Measurements from ENCODE around the gene CNTN5. TPM values are rescaled to one million over a fixed set of nuclear protein-coding genes. Genes with fewer than 3 reads are reported as not detected.

CNTN5 gene
- total RNA-seq, 4 donors from 2014 or later = 0.16 TPM; not detected in 3

GRCh38 chr11:99197477-99197876 lies 176.7 kb downstream of the CNTN5 start:
- in situ Hi-C loops (cut with MboI; ENCODE audit: low sequenced_read_pairs in 4 of 4) = no loop called here
- no peaks in the 10 kb centered on the region for H3K36me3 ChIP-seq
- ATAC-seq (no peak), DNase-seq (no peak)
- intact Hi-C loops (cut with DNase I; ENCODE audit: low total_unique reads) = no loop called here
- H3K27me3 ChIP-seq = no peaks in the 10 kb centered on the region
- no peaks in the 10 kb centered on the region for H3K4me1 ChIP-seq
- H3K27ac ChIP-seq = no peak overlapping the region
- H3K9me3 ChIP-seq = no peaks in the 10 kb centered on the region
- H3K4me3 ChIP-seq = no peak overlapping the region
- TF ChIP-seq POLR2A (IDR thresholded peaks at IDR 0.05) (no peak), CTCF (IDR thresholded peaks at IDR 0.05 in 4 of 5, conservative IDR thresholded peaks at IDR 0.05 in 1 of 5) (no peak)

DNA sequence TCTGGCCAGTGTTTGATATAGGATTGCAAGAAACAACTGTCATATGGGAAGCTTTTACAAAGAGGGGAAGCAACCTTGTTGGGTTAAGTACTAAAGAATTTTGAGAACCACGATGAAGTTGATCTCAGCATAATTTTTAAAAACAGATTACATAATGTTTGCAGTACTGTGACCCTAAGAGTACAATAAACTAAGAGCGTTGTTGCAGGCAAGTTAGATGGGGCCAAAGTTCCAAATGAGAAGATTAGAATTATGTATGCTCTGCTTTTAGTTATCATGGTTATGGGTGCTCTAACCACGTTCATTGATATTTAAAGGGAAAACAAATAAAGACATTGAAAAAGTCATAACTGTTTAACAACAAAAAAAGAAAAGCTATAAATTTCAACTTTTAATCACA lies 177.5 kb downstream of the CNTN5 start:
- intact Hi-C loops (cut with DNase I; ENCODE audit: low total_unique reads) = no loop called here
- Histone ChIP-seq H3K9me3 (no peaks in the 10 kb centered on the region), H3K27me3 (no peaks in the 10 kb centered on the region), H3K27ac (no peak overlapping the region), H3K4me1 (no peaks in the 10 kb centered on the region), H3K36me3 (no peaks in the 10 kb centered on the region), H3K4me3 (no peak overlapping the region)
- in situ Hi-C loops (cut with MboI; ENCODE audit: low sequenced_read_pairs in 4 of 4) = no loop called here
- TF ChIP-seq POLR2A (IDR thresholded peaks at IDR 0.05) = no peak
- ATAC-seq (no peak), DNase-seq (no peak)

- H3K4me3 ChIP-seq = no peak overlapping the region
- no peaks in the 10 kb centered on the region for H3K4me1 ChIP-seq
- no peaks in the 10 kb centered on the region for H3K9me3 ChIP-seq
- TF ChIP-seq CTCF (IDR thresholded peaks at IDR 0.05 in 4 of 5, conservative IDR thresholded peaks at IDR 0.05 in 1 of 5) (no peak), POLR2A (IDR thresholded peaks at IDR 0.05) (no peak)
- H3K27ac ChIP-seq = no peak overlapping the region
- H3K36me3 ChIP-seq = no peaks in the 10 kb centered on the region
- intact Hi-C loops (cut with DNase I; ENCODE audit: low total_unique reads) (no loop called here), in situ Hi-C loops (cut with MboI; ENCODE audit: low sequenced_read_pairs in 4 of 4) (no loop called here)
- H3K27me3 ChIP-seq = no peaks in the 10 kb centered on the region
- ATAC-seq (no peak), DNase-seq (no peak)
Observed at GRCh38 chr11:99199341-99199740, 178.6 kb downstream of the CNTN5 start.

DNA sequence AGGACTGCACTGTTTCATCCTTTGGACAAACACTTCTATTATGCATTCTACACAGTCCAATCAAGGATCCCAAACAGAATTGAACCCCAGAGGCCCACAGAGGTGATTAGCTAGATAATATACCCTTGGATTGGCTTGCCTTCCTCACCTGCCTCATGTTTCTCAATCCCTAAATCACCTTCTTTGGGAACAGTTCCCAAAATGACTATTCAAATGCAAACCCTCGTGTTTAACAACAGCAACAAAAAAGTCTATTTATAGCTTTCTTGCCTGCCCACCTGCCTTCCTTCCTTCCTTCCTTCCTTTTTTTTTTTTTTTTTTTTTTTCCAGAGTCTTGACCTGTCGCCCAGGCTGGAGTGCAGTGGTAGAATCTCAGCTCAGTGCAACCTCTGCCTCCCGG lies 180.0 kb downstream of the CNTN5 start:
- Histone ChIP-seq H3K9me3 (no peaks in the 10 kb centered on the region), H3K4me3 (no peak overlapping the region), H3K36me3 (no peaks in the 10 kb centered on the region), H3K27ac (no peak overlapping the region), H3K27me3 (no peaks in the 10 kb centered on the region), H3K4me1 (no peaks in the 10 kb centered on the region)
- in situ Hi-C loops (cut with MboI; ENCODE audit: low sequenced_read_pairs in 4 of 4) = no loop called here
- intact Hi-C loops (cut with DNase I; ENCODE audit: low total_unique reads) = no loop called here
- DNase-seq = no peak
- no peak for ATAC-seq
- no peak for TF ChIP-seq POLR2A (IDR thresholded peaks at IDR 0.05)
- no peak for TF ChIP-seq CTCF (IDR thresholded peaks at IDR 0.05 in 4 of 5, conservative IDR thresholded peaks at IDR 0.05 in 1 of 5)

GRCh38 chr11:99208813-99209212 lies 188.1 kb downstream of the CNTN5 start:
- ATAC-seq (no peak), DNase-seq (no peak)
- intact Hi-C loops (cut with DNase I; ENCODE audit: low total_unique reads) = no loop called here
- no peaks in the 10 kb centered on the region for H3K9me3 ChIP-seq
- no peak overlapping the region for H3K4me3 ChIP-seq
- no peak overlapping the region for H3K27ac ChIP-seq
- in situ Hi-C loops (cut with MboI; ENCODE audit: low sequenced_read_pairs in 4 of 4) = no loop called here
- H3K4me1 ChIP-seq = no peaks in the 10 kb centered on the region
- TF ChIP-seq POLR2A (IDR thresholded peaks at IDR 0.05) (no peak), CTCF (IDR thresholded peaks at IDR 0.05 in 4 of 5, conservative IDR thresholded peaks at IDR 0.05 in 1 of 5) (no peak)
- no peaks in the 10 kb centered on the region for H3K27me3 ChIP-seq
- H3K36me3 ChIP-seq = no peaks in the 10 kb centered on the region

Data from gastrocnemius medialis (tissue), 4 donors.